RWPE2 (cell line): Measurements from ENCODE around the gene SUPT3H.

ENCODE experiments used
- ATAC-seq: fragments of 200-7000 bp; cut with Tn5 transposase; 3 replicates; pipeline ENCODE4 v1.9.1; 2021; ENCODE audit warnings: low read depth
- DNase-seq: peaks from one replicate; pipeline ENCODE4 v3.0.0-alpha.2; 2020; ENCODE audit warnings: low spot score
- H3K27ac ChIP-seq: fragments of 450-650 bp; 2 replicates; pipeline ENCODE4 v1.5.1; 2017; ENCODE audit warnings: mild to moderate bottlenecking; ENCODE audit not compliant: poor library complexity, severe bottlenecking
- H3K27me3 ChIP-seq: fragments of 250-450 bp; sonication (Bioruptor Pico); 2 replicates; pipeline ENCODE4 v1.5.1; 2021; ENCODE audit warnings: mild to moderate bottlenecking, moderate library complexity; ENCODE audit not compliant: insufficient read depth, poor library complexity, severe bottlenecking
- H3K36me3 ChIP-seq: fragments of 250-450 bp; sonication (Bioruptor Pico); 2 replicates; pipeline ENCODE4 v1.5.1; 2020; ENCODE audit warnings: low read depth, mild to moderate bottlenecking, moderate library complexity
- H3K4me1 ChIP-seq: fragments of 250-450 bp; sonication (Bioruptor Pico); 2 replicates; pipeline ENCODE4 v1.5.1; 2021; ENCODE audit warnings: mild to moderate bottlenecking, moderate library complexity; ENCODE audit not compliant: insufficient read depth, poor library complexity, severe bottlenecking
- H3K4me3 ChIP-seq: fragments of 250-450 bp; sonication (Bioruptor Pico); 2 replicates; pipeline ENCODE4 v1.5.1; 2021; ENCODE audit warnings: mild to moderate bottlenecking, moderate library complexity; ENCODE audit not compliant: severe bottlenecking
- H3K9me3 ChIP-seq: fragments of 250-450 bp; sonication (Bioruptor Pico); 2 replicates; pipeline ENCODE4 v1.5.1; 2021; ENCODE audit warnings: mild to moderate bottlenecking, moderate library complexity; ENCODE audit not compliant: severe bottlenecking
- CTCF ChIP-seq: fragments of 450-650 bp; IDR thresholded peaks from one replicate; pipeline ENCODE4 v1.5.1; 2017; ENCODE audit warnings: mild to moderate bottlenecking, moderate library complexity; ENCODE audit not compliant: poor library complexity, severe bottlenecking

The SUPT3H gene

GRCh38 chr6:45201484-45201883 lies 176.2 kb downstream of the SUPT3H start:
- ATAC-seq (no peak), DNase-seq (no peak)
- Histone ChIP-seq H3K4me1 (no peaks in the 10 kb centered on the region), H3K9me3 (no peaks in the 10 kb centered on the region), H3K36me3 (no peaks in the 10 kb centered on the region), H3K27me3 (no peaks in the 10 kb centered on the region), H3K27ac (no peak overlapping the region), H3K4me3 (no peak overlapping the region)
- TF ChIP-seq CTCF: no peak

- ATAC-seq (no peak), DNase-seq (no peak)
- H3K36me3 ChIP-seq: no peaks in the 10 kb centered on the region
- H3K4me1 ChIP-seq: no peaks in the 10 kb centered on the region
- H3K27me3 ChIP-seq: no peaks in the 10 kb centered on the region
- no peak overlapping the region for H3K4me3 ChIP-seq
- H3K27ac ChIP-seq: no peak overlapping the region
- no peak for TF ChIP-seq CTCF
- H3K9me3 ChIP-seq: no peaks in the 10 kb centered on the region
Measured at GRCh38 chr6:45200510-45200909, 177.2 kb downstream of the SUPT3H start.

GRCh38 chr6:45199554-45199953 lies 178.2 kb downstream of the SUPT3H start:
- Histone ChIP-seq H3K36me3 (no peaks in the 10 kb centered on the region), H3K9me3 (no peaks in the 10 kb centered on the region), H3K27me3 (no peaks in the 10 kb centered on the region), H3K4me1 (no peaks in the 10 kb centered on the region), H3K4me3 (no peak overlapping the region), H3K27ac (no peak overlapping the region)
- ATAC-seq: no peak
- DNase-seq: no peak
- TF ChIP-seq CTCF: no peak

GRCh38 chr6:45196121-45196520 lies 181.6 kb downstream of the SUPT3H start:
- no peak for TF ChIP-seq CTCF
- DNase-seq (no peak), ATAC-seq (no peak)
- Histone ChIP-seq H3K4me1 (peaks cover 5% of the 10 kb centered on the region), H3K27me3 (no peaks in the 10 kb centered on the region), H3K4me3 (no peak overlapping the region), H3K9me3 (no peaks in the 10 kb centered on the region), H3K36me3 (no peaks in the 10 kb centered on the region), H3K27ac (no peak overlapping the region)

GRCh38 chr6:45195137-45195536 lies 182.6 kb downstream of the SUPT3H start:
- DNase-seq (no peak), ATAC-seq (no peak)
- no peak for TF ChIP-seq CTCF
- H3K36me3 ChIP-seq: no peaks in the 10 kb centered on the region
- no peak overlapping the region for H3K27ac ChIP-seq
- peaks cover 5% of the 10 kb centered on the region for H3K4me1 ChIP-seq
- H3K27me3 ChIP-seq: no peaks in the 10 kb centered on the region
- H3K4me3 ChIP-seq: no peak overlapping the region
- H3K9me3 ChIP-seq: no peaks in the 10 kb centered on the region
